ENCODE data around the gene ZFY. TPM values are rescaled to one million over a fixed set of nuclear protein-coding genes. Genes with fewer than 3 reads are reported as not detected.

Gene ZFY
- total and polyA plus RNA-seq, 8 donors: 2.9 to 14.8 (median 4.0) TPM; not detected in 3

GRCh38 chrY:2893471-2893870 is 41.7 kb upstream of the ZFY start:
- WGBS, 5 donors: 92 to 100% (median 95%) methylated on average over 1 of the region's 1 CpG; no CpG with 5 or more reads in 2 of the 5 donors
- TF ChIP-seq POLR2A (IDR thresholded peaks at IDR 0.05) (no peak), POLR2AphosphoS5 (IDR thresholded peaks at IDR 0.05) (no peak), CTCF (IDR thresholded peaks at IDR 0.05) (no peak), EP300 (IDR thresholded peaks at IDR 0.05) (no peak)
- intact Hi-C loops (cut with DNase I; ENCODE audit: low total_unique reads): no loop called here
- DNase-seq: no peak
- no peak overlapping the region for H3K4me3 ChIP-seq
- no peaks in the 10 kb centered on the region for H3K27me3 ChIP-seq
- H3K36me3 ChIP-seq: no peaks in the 10 kb centered on the region
- H3K9me3 ChIP-seq: no peaks in the 10 kb centered on the region
- no peaks in the 10 kb centered on the region for H3K4me1 ChIP-seq
- H3K27ac ChIP-seq: no peak overlapping the region

GRCh38 chrY:2896050-2896449 is 39.1 kb upstream of the ZFY start:
- Histone ChIP-seq H3K27ac (no peak overlapping the region), H3K4me1 (no peaks in the 10 kb centered on the region), H3K36me3 (no peaks in the 10 kb centered on the region), H3K4me3 (no peak overlapping the region), H3K27me3 (no peaks in the 10 kb centered on the region), H3K9me3 (no peaks in the 10 kb centered on the region)
- DNase-seq: no peak
- no peak for TF ChIP-seq POLR2A (IDR thresholded peaks at IDR 0.05)
- TF ChIP-seq EP300 (IDR thresholded peaks at IDR 0.05): no peak
- TF ChIP-seq CTCF (IDR thresholded peaks at IDR 0.05): no peak
- intact Hi-C loops (cut with DNase I; ENCODE audit: low total_unique reads): no loop called here
- WGBS, 5 donors: 88 to 96% (median 95%) methylated on average over 2 of the region's 2 CpGs; no CpG with 5 or more reads in 2 of the 5 donors

- Histone ChIP-seq H3K27me3 (no peaks in the 10 kb centered on the region), H3K4me1 (no peaks in the 10 kb centered on the region), H3K4me3 (no peak overlapping the region), H3K27ac (no peak overlapping the region), H3K36me3 (no peaks in the 10 kb centered on the region), H3K9me3 (no peaks in the 10 kb centered on the region)
- no peak for DNase-seq
- no peak for TF ChIP-seq CTCF (IDR thresholded peaks at IDR 0.05)
- no peak for TF ChIP-seq POLR2AphosphoS5 (IDR thresholded peaks at IDR 0.05)
- TF ChIP-seq EP300 (IDR thresholded peaks at IDR 0.05): no peak
- TF ChIP-seq POLR2A (IDR thresholded peaks at IDR 0.05): no peak
- WGBS, 5 donors: 22 to 54% (median 47%) methylated on average over 1 of the region's 1 CpG; no CpG with 5 or more reads in 2 of the 5 donors
- intact Hi-C loops (cut with DNase I; ENCODE audit: low total_unique reads): no loop called here
These were observed 27.8 kb upstream of the ZFY start for GRCh38 chrY:2907356-2907755.

GRCh38 chrY:2913066-2913815 is 21.9 kb upstream of the ZFY start:
- TF ChIP-seq EP300 (IDR thresholded peaks at IDR 0.05): no peak
- H3K9me3 ChIP-seq: no peaks in the 10 kb centered on the region
- DNase-seq: no peak

GRCh38 chrY:2934078-2934477 is 1.1 kb upstream of the ZFY start:
- TF ChIP-seq EP300 (IDR thresholded peaks at IDR 0.05) (no peak), CTCF (IDR thresholded peaks at IDR 0.05) (no peak), POLR2A (IDR thresholded peaks at IDR 0.05) (no peak), POLR2AphosphoS5 (IDR thresholded peaks at IDR 0.05) (no peak)
- Histone ChIP-seq H3K27ac (peak overlapping the region in 2 of 5 donors; percentile 96 to 98), H3K4me1 (peaks cover 0 to 34% (median 0%) of the 10 kb centered on the region in 4 donors), H3K27me3 (no peaks in the 10 kb centered on the region), H3K36me3 (no peaks in the 10 kb centered on the region), H3K9me3 (no peaks in the 10 kb centered on the region), H3K4me3 (peak overlapping the region in 2 of 4 donors; percentile 56 to 63)
- 21 to 42% (median 22%) methylated on average over 10 of the region's 10 CpGs; no CpG with 5 or more reads in 2 of the 5 donors for WGBS, 5 donors
- no peak for DNase-seq
- intact Hi-C loops (cut with DNase I; ENCODE audit: low total_unique reads): no loop called here

More at GRCh38 chrY:2913066-2913815, 21.9 kb upstream of the ZFY start:
- intact Hi-C loops (cut with DNase I; ENCODE audit: low total_unique reads): no loop called here
- Histone ChIP-seq H3K4me1 (no peaks in the 10 kb centered on the region), H3K4me3 (no peak overlapping the region), H3K27ac (no peak overlapping the region), H3K27me3 (no peaks in the 10 kb centered on the region), H3K36me3 (no peaks in the 10 kb centered on the region)

Measured in stomach (tissue), 9 donors.